Lower leg skin (tissue), 4 donors: ENCODE measurements around the gene PIP4K2A. TPM values are rescaled to one million over a fixed set of nuclear protein-coding genes. Genes with fewer than 3 reads are reported as not detected.

Experiments used
- DNase-seq, 2 donors: peaks; one replicate each; pipeline ENCODE4 v3.0.0-alpha.2; 2019; ENCODE audit warnings: low spot score in 2 of 2
- H3K4me3 ChIP-seq: fragments of 200-600 bp; sonication (generic); 2 replicates; pipeline ENCODE4 v1.5.1; 2017; ENCODE audit warnings: mild to moderate bottlenecking, low read depth; ENCODE audit not compliant: poor library complexity, severe bottlenecking
- CTCF ChIP-seq, 3 donors: fragments of 450-650 bp; IDR thresholded peaks; one replicate each; pipeline ENCODE4 v1.5.1; 2016; ENCODE audit warnings: antibody characterized with exemption in 3 of 3, mild to moderate bottlenecking in 3 of 3, moderate library complexity in 2 of 3
- POLR2A ChIP-seq, 2 donors: fragments of 450-650 bp; IDR thresholded peaks; one replicate each; pipeline ENCODE4 v1.6.1; 2016 to 2017; ENCODE audit warnings: antibody characterized with exemption in 2 of 2, mild to moderate bottlenecking in 1 of 2, moderate library complexity in 1 of 2
- WGBS, 2 donors: methylation state at CpG; one replicate each; pipeline ENCODE4 v1.1.5; 2018; 5-methylcytosine and 5-hydroxymethylcytosine counted together
- intact Hi-C: fragments of 100-400 bp; cut with DNase I; formaldehyde crosslinking; loops from one replicate; pipeline ENCODE4 v1.15.0; 2023; ENCODE audit warnings: low total_unique reads
- total RNA-seq, 4 donors: library from RNA; depleted of rRNA; stranded (reverse); fragments of >200 nt; gene quantifications; one replicate each; pipeline ENCODE4 v1.1.0, GENCODE V29; 2016

Gene PIP4K2A
- total RNA-seq, 4 donors from 2014 or later = 2.3 to 12.4 (median 6.6) TPM

GRCh38 chr10:22629126-22629525 lies 85.3 kb downstream of the PIP4K2A start:
- WGBS, 2 donors = 79 to 82% methylated on average over 2 of the region's 2 CpGs
- DNase-seq = no peak
- intact Hi-C loops = no loop called here
- TF ChIP-seq POLR2A (IDR thresholded peaks at IDR 0.05) = no peak
- no peak for TF ChIP-seq CTCF (IDR thresholded peaks at IDR 0.05)
- no peak overlapping the region for H3K4me3 ChIP-seq

- DNase-seq = no peak
- no peak overlapping the region for H3K4me3 ChIP-seq
- TF ChIP-seq CTCF (IDR thresholded peaks at IDR 0.05) = no peak
- no peak for TF ChIP-seq POLR2A (IDR thresholded peaks at IDR 0.05)
- 89 to 90% methylated on average over 5 of the region's 5 CpGs for WGBS, 2 donors
- intact Hi-C loops = no loop called here
These were observed 86.1 kb downstream of the PIP4K2A start for GRCh38 chr10:22628309-22628708.

- 75 to 77% methylated on average over 2 of the region's 2 CpGs for WGBS, 2 donors
- no peak overlapping the region for H3K4me3 ChIP-seq
- intact Hi-C loops = no loop called here
- TF ChIP-seq POLR2A (IDR thresholded peaks at IDR 0.05) (no peak), CTCF (IDR thresholded peaks at IDR 0.05) (no peak)
- DNase-seq = no peak
These were observed 87.6 kb downstream of the PIP4K2A start for GRCh38 chr10:22626784-22627183.

GRCh38 chr10:22625516-22626290 lies 88.7 kb downstream of the PIP4K2A start:
- no peak overlapping the region for H3K4me3 ChIP-seq
- 83 to 84% methylated on average over 9 of the region's 9 CpGs for WGBS, 2 donors
- no peak for TF ChIP-seq POLR2A (IDR thresholded peaks at IDR 0.05)
- DNase-seq = no peak
- intact Hi-C loops = no loop called here

GRCh38 chr10:22624287-22624738 lies 90.1 kb downstream of the PIP4K2A start:
- no peak overlapping the region for H3K4me3 ChIP-seq
- DNase-seq = no peak
- TF ChIP-seq POLR2A (IDR thresholded peaks at IDR 0.05) = no peak
- WGBS, 2 donors = 62 to 64% methylated on average over 3 of the region's 3 CpGs
- intact Hi-C loops = no loop called here

GRCh38 chr10:22623633-22624253 lies 90.6 kb downstream of the PIP4K2A start:
- intact Hi-C loops = no loop called here

More at GRCh38 chr10:22623633-22624253, 90.6 kb downstream of the PIP4K2A start:
- DNase-seq = no peak
- TF ChIP-seq CTCF (IDR thresholded peaks at IDR 0.05) (no peak), POLR2A (IDR thresholded peaks at IDR 0.05) (no peak)
- H3K4me3 ChIP-seq = no peak overlapping the region
- 86 to 93% methylated on average over 4 of the region's 4 CpGs for WGBS, 2 donors
